Activated CD4-positive, alpha-beta T cell treated with anti-CD3 and anti-CD28 coated beads for 36 hours (primary cell): ENCODE measurements around the gene CASP3. TPM values are rescaled to one million over a fixed set of nuclear protein-coding genes. Genes with fewer than 3 reads are reported as not detected.
"Not testable (repeated sequence)": the region's sequence is repeated elsewhere in the genome, so short reads cannot be mapped to it uniquely, and the experiment has no call there.

Experiments used
- ATAC-seq: fragments of 200-7000 bp; cut with Tn5 transposase; one replicate; pipeline ENCODE4 v1.10.0; 2021; ENCODE audit warnings: mild to moderate bottlenecking, moderate library complexity
- CTCF ChIA-PET: fragments of 350-600 bp; sonication (Branson Sonifier 250); formaldehyde crosslinking; loops from one replicate; lab custom pipeline; 2021; ENCODE audit warnings: antibody characterized with exemption; lab: Charles Lee
- POLR2A ChIA-PET: fragments of 350-600 bp; sonication (Branson Sonifier 250); formaldehyde crosslinking; loops from one replicate; lab custom pipeline; 2021; ENCODE audit warnings: antibody characterized with exemption, inconsistent platforms; lab: Charles Lee
- DNase-seq: peaks from one replicate; pipeline ENCODE4 v3.0.0-alpha.2; 2020
- H3K27ac Mint-ChIP-seq: one replicate; pipeline ENCODE4 v1.8.0; 2021; ENCODE audit warnings: mixed read lengths
- H3K27me3 Mint-ChIP-seq: one replicate; pipeline ENCODE4 v1.8.0; 2021; ENCODE audit warnings: mixed read lengths
- H3K36me3 Mint-ChIP-seq: one replicate; pipeline ENCODE4 v1.8.0; 2021; ENCODE audit warnings: low read depth, mixed read lengths
- H3K4me1 Mint-ChIP-seq: one replicate; pipeline ENCODE4 v1.8.0; 2021; ENCODE audit warnings: mixed read lengths
- H3K4me3 Mint-ChIP-seq: one replicate; pipeline ENCODE4 v1.8.0; 2021; ENCODE audit warnings: mild to moderate bottlenecking, moderate library complexity, mixed read lengths
- H3K9me3 Mint-ChIP-seq: one replicate; pipeline ENCODE4 v1.8.0; 2021; ENCODE audit warnings: low read depth, mixed read lengths
- intact Hi-C, 2 experiments: fragments of 100-400 bp; cut with DNase I in 1 of 2; cut with micrococcal nuclease in 1 of 2; formaldehyde crosslinking; loops; one replicate each; pipeline versions ENCODE4 v1.14.2 to v1.15.1; 2022 to 2024; cut with DNase I, micrococcal nuclease
- total RNA-seq, 2 experiments: library from RNA; stranded (reverse); gene quantifications; one replicate each; pipeline ENCODE4 v1.2.3, GENCODE V29; 2021

Gene CASP3
- total RNA-seq, 2 experiments from 2014 or later, result 44.3 to 65.7 TPM

DNA sequence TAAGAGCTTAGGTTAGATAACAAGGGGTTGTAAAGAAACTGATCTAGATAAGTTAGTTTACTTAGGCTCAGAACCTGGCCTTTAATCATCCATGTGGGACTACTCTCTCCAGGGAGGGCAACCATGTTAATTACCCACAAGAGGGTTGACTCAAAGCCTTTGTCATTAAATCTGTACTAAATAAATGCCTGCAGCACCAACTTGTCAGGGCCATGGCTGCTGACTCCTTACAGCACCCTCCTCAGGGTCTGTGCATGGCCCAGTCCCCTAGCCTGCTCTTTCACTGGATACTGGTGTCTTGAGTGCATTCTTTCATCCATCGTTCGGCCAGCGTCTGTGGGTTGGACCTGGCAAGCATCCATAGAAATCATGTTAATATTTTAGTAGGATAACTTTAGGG is 34.7 kb downstream of the CASP3 start:
- POLR2A ChIA-PET, result no interaction called here
- Mint-ChIP-seq H3K36me3 (peaks cover 5% of the 10 kb centered on the region), H3K9me3 (peaks cover 11% of the 10 kb centered on the region), H3K4me3 (no peak overlapping the region), H3K4me1 (no peaks in the 10 kb centered on the region), H3K27me3 (no peaks in the 10 kb centered on the region), H3K27ac (no peak overlapping the region)
- CTCF ChIA-PET, result interaction anchor here (1.3 kb wide), 1 partner anchor 351 kb away, joined by 4 read pairs; no protein-coding TSS in a partner anchor
- DNase-seq (no peak), ATAC-seq (no peak)
- intact Hi-C loops, result no loop called here

DNA sequence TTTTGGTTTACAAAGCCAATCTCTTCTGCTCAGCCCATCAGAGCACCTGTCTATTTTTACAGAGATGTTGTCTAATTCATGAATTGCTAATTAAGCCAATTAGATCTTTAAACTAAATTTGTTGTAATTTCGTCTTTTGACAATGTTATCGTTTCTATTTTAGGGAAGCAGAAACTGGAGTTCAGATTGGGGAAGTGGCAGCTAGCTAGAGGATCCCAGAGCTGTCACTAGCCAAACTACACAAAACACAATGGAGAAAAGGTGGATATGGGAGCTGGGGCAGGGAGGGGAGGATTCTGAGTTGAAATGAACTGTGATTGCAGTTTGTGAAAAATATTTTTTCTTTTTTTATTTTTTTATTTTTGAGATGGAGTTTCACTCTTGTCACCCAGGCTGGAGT is 35.8 kb downstream of the CASP3 start:
- Mint-ChIP-seq H3K9me3 (peaks cover 11% of the 10 kb centered on the region), H3K36me3 (peaks cover 5% of the 10 kb centered on the region), H3K27ac (no peak overlapping the region), H3K27me3 (no peaks in the 10 kb centered on the region), H3K4me3 (no peak overlapping the region), H3K4me1 (no peaks in the 10 kb centered on the region)
- intact Hi-C loops, result no loop called here
- ChIA-PET POLR2A (no interaction called here), CTCF (no interaction called here)
- no peak for ATAC-seq
- no peak for DNase-seq

DNA sequence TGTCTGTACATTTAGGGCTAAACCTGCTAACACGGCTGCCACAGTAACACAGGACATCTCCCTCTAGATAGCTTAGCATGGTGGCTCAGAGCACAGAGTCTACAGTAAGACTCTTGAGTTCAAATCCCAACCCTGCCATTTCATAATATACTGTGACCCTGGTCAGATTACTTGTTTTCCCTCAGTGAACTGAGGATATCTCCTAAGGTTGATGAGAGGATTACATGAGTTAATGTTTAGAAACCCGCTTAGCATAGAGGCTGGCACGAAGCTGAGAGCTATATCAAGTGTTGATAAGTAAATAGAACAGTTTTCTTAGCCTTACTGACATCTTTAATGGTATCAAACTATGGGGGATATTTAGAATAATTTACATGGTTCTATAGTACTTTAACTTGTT is 37.2 kb downstream of the CASP3 start:
- POLR2A ChIA-PET, result no interaction called here
- H3K4me3 Mint-ChIP-seq, result no peak overlapping the region
- no peaks in the 10 kb centered on the region for H3K27me3 Mint-ChIP-seq
- ATAC-seq (no peak), DNase-seq (no peak)
- H3K4me1 Mint-ChIP-seq, result no peaks in the 10 kb centered on the region
- CTCF ChIA-PET, result no interaction called here
- peaks cover 11% of the 10 kb centered on the region for H3K9me3 Mint-ChIP-seq
- H3K36me3 Mint-ChIP-seq, result peaks cover 5% of the 10 kb centered on the region
- intact Hi-C loops, result no loop called here
- no peak overlapping the region for H3K27ac Mint-ChIP-seq

DNA sequence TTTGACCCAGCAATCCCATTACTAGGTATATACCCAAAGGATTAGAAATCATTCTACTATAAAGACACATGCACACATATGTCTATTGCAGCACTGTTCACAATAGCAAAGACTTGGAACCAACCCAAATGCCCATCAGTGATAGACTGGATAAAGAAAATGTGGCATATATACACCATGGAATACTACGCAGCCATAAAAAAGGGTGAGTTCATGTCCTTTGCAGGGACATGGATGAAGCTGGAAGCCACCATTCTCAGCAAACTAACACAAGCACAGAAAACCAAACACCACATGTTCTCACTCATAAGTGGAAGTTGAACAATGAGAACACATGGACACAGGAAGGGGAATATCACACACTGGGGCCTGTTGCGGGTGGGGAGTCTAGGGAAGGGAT is 41.8 kb downstream of the CASP3 start:
- peaks cover 19% of the 10 kb centered on the region for H3K9me3 Mint-ChIP-seq
- H3K4me1 Mint-ChIP-seq, DNase-seq, H3K27ac Mint-ChIP-seq, ATAC-seq, POLR2A ChIA-PET, H3K27me3 Mint-ChIP-seq, CTCF ChIA-PET, H3K36me3 Mint-ChIP-seq, H3K4me3 Mint-ChIP-seq, intact Hi-C loops: not testable (repeated sequence)

DNA sequence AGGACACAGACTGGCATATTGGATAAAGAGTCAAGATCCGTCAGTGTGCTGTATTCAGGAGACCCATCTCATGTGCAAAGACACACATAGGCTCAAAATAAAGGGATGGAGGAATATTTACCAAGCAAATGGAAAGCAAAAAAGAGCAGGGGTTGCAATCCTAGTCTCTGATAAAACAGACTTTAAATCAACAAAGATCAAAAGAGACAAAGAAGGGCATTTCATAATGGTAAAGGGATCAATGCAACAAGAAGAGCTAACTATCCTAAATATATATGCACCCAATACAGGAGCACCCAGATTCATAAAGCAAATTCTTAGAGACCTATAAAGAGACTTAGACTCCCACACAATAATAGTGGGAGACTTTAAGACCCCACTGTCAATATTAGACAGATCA is 46.4 kb downstream of the CASP3 start:
- ATAC-seq, intact Hi-C loops, DNase-seq, CTCF ChIA-PET, H3K27me3 Mint-ChIP-seq, H3K36me3 Mint-ChIP-seq, H3K4me3 Mint-ChIP-seq, H3K27ac Mint-ChIP-seq: not testable (repeated sequence)
- Mint-ChIP-seq H3K9me3 (peaks cover 19% of the 10 kb centered on the region), H3K4me1 (peaks cover 13% of the 10 kb centered on the region)
- POLR2A ChIA-PET, result interaction anchor here (0.7 kb wide), 1 partner anchor 64 kb away, joined by 3 read pairs; no protein-coding TSS in a partner anchor

DNA sequence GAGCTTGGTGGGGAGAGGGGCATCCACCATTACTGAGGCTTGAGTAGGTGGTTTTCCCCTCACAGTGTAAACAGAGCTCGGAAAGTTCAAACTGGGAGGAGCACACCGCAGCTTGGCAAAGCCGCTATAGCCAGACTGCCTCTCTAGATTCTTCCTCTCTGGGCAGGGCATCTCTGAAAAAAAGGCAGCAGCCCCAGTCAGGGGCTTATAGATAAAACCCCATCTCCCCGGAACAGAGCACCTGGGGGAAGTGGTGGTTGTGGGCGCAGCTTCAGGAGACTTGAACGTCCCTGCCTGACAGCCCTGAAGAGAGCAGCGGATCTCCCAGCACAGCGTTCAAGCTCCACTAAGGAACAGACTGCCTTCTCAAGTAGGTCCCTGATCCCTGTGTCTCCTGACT is 48.3 kb downstream of the CASP3 start:
- Mint-ChIP-seq H3K4me1 (peaks cover 13% of the 10 kb centered on the region), H3K4me3 (peak overlapping the region; percentile 20), H3K27ac (peak overlapping the region; percentile 22), H3K9me3 (peaks cover 11% of the 10 kb centered on the region)
- H3K27me3 Mint-ChIP-seq, ATAC-seq, POLR2A ChIA-PET, H3K36me3 Mint-ChIP-seq, intact Hi-C loops: not testable (repeated sequence)
- CTCF ChIA-PET, result interaction anchor here (0.5 to 0.6 kb wide), 3 partner anchors 27 to 349 kb away, joined by 3 to 5 read pairs (median 3); no protein-coding TSS in a partner anchor
- DNase-seq, result peak; percentile 28

DNA sequence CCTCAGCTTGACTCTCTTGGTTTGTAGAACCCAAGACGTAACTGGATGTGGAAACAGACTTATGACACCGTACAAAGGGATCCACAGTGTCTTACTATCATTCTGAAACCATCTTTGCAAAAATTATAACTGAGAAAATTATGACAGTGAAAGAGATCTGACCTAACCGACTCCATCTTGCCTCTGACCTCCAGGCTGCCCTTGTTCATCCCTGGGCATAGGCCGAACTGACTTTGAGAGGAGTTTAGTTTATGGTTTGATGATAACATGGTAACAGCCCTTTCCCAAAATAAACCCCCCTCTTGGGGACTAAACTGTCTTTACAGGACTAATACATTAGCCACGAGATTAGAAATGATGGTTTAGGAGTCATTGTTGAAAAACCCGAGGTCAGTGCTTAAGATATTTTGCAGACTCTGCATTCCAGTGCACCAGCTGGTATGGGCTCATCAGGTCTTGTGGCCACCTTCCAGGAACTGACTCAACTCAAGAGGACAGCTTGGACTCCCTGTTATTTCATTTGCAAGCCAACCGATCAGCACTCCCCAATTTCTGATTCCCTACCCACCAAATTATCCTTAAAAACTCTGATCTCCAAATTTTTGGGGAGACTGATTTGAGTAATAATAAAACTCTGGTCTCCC is 49.6 kb downstream of the CASP3 start:
- CTCF ChIA-PET, result interaction anchor here (0.5 to 1.4 kb wide), 2 partner anchors 10 to 178 kb away, joined by 3 to 4 read pairs; no protein-coding TSS in a partner anchor
- Mint-ChIP-seq H3K4me1 (peaks cover 13% of the 10 kb centered on the region), H3K4me3 (no peak overlapping the region), H3K27ac (no peak overlapping the region), H3K9me3 (peaks cover 6% of the 10 kb centered on the region), H3K27me3 (peaks cover 2% of the 10 kb centered on the region), H3K36me3 (peaks cover 2% of the 10 kb centered on the region)
- POLR2A ChIA-PET, result interaction anchor here (0.6 kb wide), 1 partner anchor 26 kb away, joined by 5 read pairs; no protein-coding TSS in a partner anchor
- no peak for ATAC-seq
- DNase-seq, result no peak
- intact Hi-C loops, result no loop called here

DNA sequence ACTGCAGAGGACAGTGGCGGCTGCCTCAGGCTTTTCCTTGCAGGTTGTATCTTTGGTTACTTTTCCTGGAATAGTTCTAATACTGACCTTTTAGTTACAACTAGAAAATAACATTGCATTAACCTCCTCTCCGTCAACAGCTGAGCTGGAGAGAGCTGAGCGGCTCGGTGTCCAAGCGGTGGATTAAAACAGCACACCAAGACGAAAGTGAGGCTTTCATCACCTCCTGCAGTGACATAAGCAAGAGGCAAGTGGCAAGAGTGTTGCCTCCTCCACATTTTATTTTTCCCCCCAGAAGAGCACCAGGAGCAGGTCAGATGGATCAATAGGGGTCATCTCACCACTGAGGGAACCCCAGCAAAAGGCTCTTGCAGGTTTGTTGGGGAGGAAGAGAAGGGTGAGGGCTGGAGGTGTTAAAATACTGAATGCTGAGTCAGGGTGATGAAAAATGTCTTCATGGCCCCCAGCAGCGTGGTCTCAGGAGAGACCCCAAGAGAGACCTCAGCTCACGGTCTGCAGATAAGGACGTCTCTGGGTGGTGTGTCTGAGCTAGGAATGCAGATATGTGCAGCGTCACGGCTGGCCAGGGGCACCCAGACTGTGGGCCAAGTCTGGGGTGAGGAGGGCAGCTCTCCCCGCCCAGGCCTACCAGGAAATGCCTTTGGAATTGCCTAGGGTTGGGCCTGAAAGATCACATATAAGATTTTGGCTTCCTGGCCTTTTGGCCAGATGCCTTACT is 50.3 kb downstream of the CASP3 start:
- no peak for ATAC-seq
- H3K4me1 Mint-ChIP-seq, result peaks cover 13% of the 10 kb centered on the region
- peaks cover 2% of the 10 kb centered on the region for H3K27me3 Mint-ChIP-seq
- CTCF ChIA-PET, result interaction anchor here (0.5 to 1.4 kb wide), 2 partner anchors 9 to 178 kb away, joined by 3 to 4 read pairs; no protein-coding TSS in a partner anchor
- DNase-seq, result no peak
- intact Hi-C loops, result no loop called here
- peaks cover 6% of the 10 kb centered on the region for H3K9me3 Mint-ChIP-seq
- H3K27ac Mint-ChIP-seq, result no peak overlapping the region
- no peak overlapping the region for H3K4me3 Mint-ChIP-seq
- POLR2A ChIA-PET, result interaction anchor here (0.6 kb wide), 1 partner anchor 25 kb away, joined by 5 read pairs; no protein-coding TSS in a partner anchor
- H3K36me3 Mint-ChIP-seq, result peaks cover 2% of the 10 kb centered on the region

DNA sequence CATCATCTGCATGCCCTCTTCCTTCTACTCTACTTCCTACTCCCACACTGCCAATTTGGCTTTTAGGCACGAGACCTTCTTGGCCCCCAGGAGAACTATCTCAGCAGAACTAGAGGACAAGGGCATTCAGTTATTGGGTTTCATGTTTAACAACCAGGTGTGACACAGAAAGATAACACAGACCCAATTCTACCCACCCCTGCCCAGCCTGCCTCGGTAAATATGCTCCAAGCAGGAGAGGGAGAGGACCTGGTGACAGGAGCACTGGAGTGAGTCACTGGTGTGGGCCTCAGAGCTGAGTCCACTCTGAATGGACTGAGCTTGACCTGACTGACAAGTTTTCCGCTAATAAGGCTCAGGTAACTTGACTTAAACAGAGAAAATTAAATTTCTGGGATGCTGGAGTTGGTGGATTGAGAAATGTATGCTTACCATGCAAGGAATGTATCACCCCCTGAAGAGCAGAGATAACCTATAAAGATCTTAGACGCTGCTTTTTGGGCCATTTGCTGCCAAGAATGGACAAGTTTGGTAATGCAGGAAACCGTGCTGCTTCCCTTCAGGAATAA is 52.5 kb downstream of the CASP3 start:
- intact Hi-C loops, result no loop called here
- no peak overlapping the region for H3K4me3 Mint-ChIP-seq
- H3K27ac Mint-ChIP-seq, result no peak overlapping the region
- ATAC-seq (no peak), DNase-seq (no peak)
- H3K27me3 Mint-ChIP-seq, result peaks cover 2% of the 10 kb centered on the region
- no peaks in the 10 kb centered on the region for H3K36me3 Mint-ChIP-seq
- ChIA-PET CTCF (interaction anchor here (1.2 kb wide), 1 partner anchor 13 kb away, joined by 3 read pairs; no protein-coding TSS in a partner anchor), POLR2A (interaction anchor here (0.6 kb wide), 1 partner anchor 113 kb away, joined by 3 read pairs; no protein-coding TSS in a partner anchor)
- H3K9me3 Mint-ChIP-seq, result no peaks in the 10 kb centered on the region
- peaks cover 13% of the 10 kb centered on the region for H3K4me1 Mint-ChIP-seq

DNA sequence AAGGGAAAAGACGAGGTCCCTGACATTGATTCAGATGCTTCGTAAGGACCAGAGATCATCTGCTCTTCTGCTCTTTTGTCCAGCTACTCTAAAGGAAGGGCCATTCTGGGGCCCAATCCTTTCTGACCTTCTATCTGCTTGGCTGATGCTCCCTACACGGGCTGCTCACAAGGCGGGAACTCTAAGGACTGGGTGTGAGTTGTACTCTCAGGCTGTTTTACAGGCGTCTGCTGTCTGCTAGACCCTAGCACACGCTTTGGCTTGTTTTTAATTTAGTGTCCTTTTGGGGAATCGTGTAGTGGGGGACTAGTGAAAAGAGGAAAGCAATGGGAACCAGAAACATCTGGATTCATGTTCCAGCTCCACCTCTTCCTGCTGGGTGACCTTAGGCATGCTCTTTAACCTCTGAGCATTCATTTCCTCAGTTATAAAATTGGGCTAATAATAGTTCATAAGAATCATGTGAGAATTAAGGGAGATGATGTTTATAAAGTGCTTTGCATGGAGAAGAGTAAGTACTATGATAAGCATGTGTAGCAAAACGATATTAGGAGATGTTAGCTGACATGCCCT is 53.1 kb downstream of the CASP3 start:
- Mint-ChIP-seq H3K27ac (no peak overlapping the region), H3K27me3 (peaks cover 2% of the 10 kb centered on the region), H3K9me3 (no peaks in the 10 kb centered on the region), H3K36me3 (no peaks in the 10 kb centered on the region), H3K4me3 (no peak overlapping the region), H3K4me1 (peaks cover 9% of the 10 kb centered on the region)
- POLR2A ChIA-PET, result interaction anchor here (0.6 kb wide), 1 partner anchor 112 kb away, joined by 3 read pairs; no protein-coding TSS in a partner anchor
- ATAC-seq, result no peak
- intact Hi-C loops, result no loop called here
- CTCF ChIA-PET, result no interaction called here
- no peak for DNase-seq

DNA sequence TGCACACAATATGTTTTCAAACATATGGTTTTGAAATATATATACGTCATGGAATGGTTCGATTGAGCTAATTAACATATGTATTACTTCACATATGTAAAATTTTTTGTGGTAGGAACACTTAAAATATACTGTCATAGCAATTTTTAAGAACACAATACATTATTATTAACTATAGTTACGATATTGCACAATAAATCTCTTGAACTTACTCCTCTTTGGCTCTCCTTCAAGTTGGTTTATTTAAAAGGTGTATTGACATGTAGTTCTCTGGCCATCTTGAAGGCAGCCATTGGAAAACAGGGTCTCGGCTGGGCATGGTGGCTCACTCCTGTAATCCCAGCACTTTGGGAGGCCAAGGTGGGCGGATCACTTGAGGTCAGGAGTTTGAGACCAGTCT is 53.8 kb downstream of the CASP3 start:
- Mint-ChIP-seq H3K27me3 (peaks cover 2% of the 10 kb centered on the region), H3K4me1 (peaks cover 2% of the 10 kb centered on the region), H3K36me3 (no peaks in the 10 kb centered on the region), H3K9me3 (no peaks in the 10 kb centered on the region), H3K27ac (no peak overlapping the region), H3K4me3 (no peak overlapping the region)
- intact Hi-C loops, result no loop called here
- ATAC-seq (no peak), DNase-seq (no peak)
- ChIA-PET CTCF (interaction anchor here (0.9 kb wide), 1 partner anchor 11 kb away, joined by 3 read pairs; no protein-coding TSS in a partner anchor), POLR2A (no interaction called here)
